CD4-positive, alpha-beta T cell treated with Interferon alpha-2 for 1 hour (primary cell): ENCODE data around the gene P2RY11.
A peak's percentile ranks its signal among the peaks of the same experiment; 100 is the strongest.

Source experiments
- DNase-seq, 2 donors: peaks; one replicate each; pipeline ENCODE4 v3.0.0-alpha.2; 2020 to 2022

The P2RY11 gene

DNA sequence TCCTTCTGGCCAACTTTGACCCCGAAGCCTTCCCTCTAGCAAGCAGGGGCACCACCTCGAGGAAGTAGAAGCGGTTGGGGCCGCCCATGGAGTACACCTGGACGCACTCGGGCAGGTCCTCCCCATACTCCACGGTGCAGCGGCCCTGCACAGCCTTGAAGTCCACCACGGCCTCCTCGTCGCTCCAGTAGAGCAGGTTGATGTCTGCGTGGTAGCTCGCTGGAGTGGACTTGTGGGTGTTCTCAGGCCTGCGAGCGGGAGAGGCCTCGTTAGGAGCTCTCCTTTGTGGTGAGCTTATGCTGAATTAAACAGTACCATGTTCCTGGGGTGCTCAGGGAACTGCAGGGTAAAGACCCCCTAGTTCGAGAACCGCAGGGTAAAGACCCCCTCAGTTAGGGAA lies 30.5 kb downstream of the P2RY11 start:
- DNase-seq: no peak

DNA sequence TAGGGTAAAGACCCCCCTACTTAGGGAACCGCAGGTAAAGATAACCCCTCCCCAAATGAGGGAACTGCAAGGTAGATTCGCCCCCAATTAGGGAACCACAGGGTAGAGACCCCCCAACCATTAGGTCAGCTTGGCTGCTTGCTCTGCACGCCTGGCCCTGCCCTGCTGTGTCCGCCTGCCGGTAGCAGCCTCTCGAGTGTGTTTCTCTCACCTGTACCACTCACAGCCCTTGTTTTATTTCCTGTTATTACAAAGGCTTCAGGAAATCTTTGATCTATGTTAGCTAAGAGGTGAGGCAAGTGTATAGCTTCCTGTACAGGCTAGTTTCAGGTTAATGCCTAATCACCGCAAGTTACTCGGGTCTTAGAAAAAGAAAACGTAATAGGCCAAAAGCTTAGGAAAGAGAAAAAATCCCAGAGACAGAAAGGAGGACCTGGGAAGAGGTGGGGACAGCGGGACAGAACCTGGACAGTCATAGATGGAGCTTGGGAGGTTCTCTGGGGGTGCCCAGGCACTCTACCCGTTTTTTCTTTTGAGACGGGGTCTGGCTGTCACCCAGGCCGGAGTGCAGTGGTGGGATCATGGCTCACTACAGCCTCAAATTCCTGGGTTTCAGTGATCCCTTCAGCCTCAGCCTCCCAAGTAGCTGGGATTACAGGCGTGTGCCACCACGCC lies 31.3 kb downstream of the P2RY11 start:
- peak; percentile 64 to 87 for DNase-seq

DNA sequence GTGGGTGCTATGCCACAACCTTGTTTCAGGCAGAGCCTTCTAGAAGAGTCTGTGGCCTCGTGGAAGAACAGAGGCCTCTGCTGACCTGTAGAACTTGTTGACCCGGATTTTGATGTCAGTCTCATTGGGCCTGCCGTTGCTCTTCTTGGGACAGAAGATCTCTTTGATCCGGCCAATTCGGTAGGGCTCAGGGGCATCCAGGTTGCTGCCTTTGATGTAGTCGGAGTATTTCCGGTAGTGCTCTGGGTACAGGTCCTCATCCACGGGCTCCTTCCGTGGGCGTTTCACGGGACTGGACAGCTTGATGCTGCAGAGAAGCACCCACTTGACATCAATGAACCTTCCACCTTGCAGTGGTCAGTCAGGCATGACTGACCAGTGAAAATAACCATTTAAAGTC lies 32.2 kb downstream of the P2RY11 start:
- DNase-seq: peak in 1 of 2 donors; percentile 46

DNA sequence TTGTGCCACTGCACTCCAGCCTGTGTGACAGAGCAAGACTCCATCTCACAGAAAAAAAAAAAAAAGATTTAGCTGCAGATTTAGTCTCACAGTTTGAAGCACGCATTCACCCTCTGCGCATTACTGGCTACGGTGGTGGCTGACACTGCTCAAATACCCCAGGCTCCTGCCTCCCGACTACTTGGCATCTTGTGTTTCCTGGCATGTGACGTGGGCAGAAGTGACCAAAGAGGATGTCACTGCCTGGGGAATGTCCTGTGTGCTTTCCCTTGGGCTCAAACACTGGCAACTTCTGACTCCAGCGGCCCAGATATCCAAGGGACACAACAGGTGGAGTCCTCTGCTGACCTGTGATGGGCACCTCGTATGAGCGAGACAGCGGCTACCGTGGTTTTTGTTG lies 32.9 kb downstream of the P2RY11 start:
- DNase-seq: peak in 1 of 2 donors; percentile 29

DNA sequence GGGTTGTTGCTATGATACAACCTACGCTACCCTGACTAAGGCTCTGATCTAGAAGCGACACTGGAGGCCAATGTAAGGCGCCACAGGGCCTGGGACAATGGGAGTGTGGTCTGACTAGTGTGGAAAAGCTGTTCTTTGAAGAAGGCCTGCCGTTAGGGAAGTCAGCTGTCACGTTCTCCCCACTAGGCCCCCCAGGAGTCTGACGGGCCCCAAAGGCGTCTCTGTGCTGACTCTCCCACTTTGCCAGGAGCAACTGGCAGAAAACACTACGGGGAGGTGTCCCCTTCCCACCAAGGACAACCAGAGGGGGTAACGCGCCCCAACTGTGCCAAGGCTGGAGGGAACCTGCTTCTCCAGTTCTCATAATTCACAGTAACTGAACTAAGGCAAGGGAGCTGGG lies 33.5 kb downstream of the P2RY11 start:
- DNase-seq: peak in 1 of 2 donors; percentile 14

DNA sequence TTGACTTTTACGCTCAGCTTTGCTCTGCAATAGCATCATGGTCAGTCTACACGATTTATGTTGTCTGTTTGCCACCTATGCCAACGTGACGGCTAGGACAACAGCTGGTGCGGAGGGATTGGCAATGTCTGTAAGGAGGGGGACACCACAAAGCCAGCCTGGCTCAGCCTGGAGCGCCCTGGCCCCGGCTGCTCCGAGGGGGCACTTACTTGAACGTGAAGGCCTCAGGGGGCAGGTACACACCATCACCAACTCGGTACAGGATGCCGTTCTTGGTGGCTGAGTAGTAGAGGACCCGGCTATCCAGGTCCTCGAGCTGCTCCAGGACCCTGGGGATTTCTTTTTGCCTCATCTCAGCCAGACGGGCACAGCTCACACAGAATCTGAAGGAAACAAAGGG lies 34.6 kb downstream of the P2RY11 start:
- no peak for DNase-seq

DNA sequence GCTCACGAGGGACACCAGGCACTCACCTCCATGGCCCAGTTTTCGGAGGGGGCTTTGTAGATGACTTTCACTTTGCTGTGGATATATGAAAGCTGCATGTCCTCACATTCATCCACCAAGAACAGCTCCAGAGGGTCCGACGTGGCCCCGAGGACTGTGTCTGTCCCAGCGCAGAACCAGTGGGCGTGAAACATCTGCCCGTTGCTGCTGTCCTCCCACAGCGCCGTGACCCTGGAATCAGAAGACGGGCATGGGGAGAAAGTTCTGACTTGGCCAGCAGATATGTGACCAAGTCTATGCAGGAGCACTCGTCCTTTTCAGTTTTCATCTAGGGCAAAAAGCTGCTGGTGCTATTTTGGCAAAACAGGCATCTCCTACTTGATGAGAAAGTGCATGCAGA lies 37.9 kb downstream of the P2RY11 start:
- no peak for DNase-seq

DNA sequence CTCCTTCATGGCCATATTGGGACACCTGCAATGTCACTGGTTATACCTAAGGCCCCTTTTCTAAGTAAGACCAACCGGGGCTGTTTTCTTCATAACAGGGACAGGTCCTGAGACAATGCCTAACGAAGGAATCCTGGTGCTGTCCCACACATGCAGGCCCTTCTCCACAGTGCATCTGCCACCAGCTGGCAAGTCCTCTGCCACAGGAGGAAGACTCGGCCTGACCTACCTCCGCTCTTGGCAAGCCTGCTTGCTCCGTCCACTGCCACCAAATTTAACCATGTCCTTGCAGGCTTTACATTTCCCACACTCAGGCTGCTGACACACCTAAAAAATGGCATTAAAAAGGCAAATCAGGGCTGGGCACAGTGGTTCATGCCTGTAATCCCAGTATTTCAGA lies 40.0 kb downstream of the P2RY11 start:
- no peak for DNase-seq

DNA sequence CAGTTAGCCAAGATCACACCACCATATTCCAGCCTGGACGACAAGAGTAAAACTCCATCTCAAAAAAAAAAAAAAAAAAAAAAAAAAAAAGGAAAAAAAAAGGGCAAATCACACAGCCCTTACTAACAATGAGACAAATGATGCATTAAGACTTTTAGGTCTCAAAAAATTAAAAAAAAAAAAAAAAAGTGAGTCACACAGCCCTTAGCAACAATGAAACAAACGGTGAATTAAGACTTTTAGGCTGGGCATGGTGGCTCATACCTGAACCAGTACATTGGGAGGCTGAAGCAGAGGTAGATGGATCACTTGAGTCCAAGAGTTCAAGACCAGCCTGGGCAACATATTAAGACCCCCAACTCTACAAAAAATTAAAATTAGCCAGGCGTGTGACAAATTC lies 40.6 kb downstream of the P2RY11 start:
- no peak for DNase-seq

DNA sequence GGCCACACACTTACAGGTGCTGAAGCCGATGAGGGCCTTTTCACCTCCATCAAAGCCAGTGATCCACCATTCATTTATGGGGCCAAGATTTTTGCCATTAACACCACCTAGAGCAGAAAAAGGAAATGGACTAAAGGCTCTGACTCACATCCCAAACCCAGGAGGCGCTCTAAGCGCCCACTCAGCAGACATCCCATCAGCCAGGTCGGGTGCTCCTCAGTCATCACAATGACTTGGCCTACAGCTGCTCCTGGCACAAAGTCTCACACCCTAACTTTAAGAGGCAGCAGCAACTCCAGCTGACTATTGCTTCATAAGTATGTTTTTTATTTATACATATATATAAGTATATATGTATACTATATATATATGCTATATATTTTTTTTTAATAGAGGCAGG lies 44.3 kb downstream of the P2RY11 start:
- no peak for DNase-seq

DNA sequence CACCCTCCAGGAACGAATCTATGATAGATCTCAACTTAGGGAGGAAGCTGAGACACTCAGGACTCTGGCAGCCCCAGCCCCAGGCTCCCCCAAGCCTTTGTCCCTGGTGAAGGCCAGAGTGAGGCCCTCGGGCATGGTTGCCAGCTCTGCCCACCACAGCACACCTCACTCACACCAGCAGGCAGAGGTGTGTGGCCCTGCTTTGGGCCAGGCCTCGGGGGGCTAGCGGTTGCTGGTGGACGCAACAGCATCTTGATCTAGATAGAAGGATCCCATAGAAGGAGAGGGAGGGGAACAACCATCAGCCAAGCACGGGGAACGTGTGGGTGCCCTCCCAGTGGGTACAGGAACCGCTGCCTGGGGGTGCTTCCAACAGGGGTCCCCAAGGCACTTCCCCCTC lies 46.6 kb downstream of the P2RY11 start:
- no peak for DNase-seq

DNA sequence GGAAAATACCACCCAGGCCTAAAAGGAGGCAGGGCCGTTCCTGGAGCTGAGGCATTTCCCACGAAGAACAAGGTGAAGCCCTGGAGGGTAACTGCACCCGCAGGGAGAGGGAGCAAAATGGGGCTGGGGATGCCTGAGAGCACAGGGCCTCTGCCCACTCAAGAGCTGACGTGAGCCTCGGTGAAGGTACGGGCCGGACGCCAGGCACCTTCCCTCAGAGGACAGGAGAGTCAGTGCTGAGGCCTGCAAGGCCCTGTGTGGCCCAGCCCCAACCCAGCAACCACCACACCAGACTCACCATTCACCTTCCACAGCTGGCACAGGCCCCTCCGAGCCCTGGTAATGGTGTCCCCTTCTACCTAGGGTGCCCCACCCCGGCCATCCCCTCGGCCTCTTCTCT lies 47.0 kb downstream of the P2RY11 start:
- no peak for DNase-seq

DNA sequence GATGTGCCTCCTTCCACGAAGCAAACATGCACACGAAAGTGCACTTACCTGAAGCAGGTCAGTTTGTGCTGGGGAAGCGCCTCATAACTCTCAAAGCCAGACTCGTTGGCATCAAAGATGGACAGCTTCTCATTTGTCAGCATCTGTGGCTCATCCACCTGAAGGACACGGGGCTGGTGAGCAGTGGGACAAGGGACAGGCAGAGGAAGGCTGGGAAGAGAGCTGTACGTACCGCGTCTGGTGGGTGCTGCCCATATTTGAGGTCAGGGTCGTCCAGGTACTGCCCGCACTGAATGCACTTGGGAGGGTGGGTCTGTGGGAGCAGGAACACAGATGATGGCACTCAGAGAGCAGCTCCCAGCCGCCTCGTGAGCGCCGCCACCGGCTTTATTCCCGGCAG lies 48.1 kb downstream of the P2RY11 start:
- DNase-seq: no peak

DNA sequence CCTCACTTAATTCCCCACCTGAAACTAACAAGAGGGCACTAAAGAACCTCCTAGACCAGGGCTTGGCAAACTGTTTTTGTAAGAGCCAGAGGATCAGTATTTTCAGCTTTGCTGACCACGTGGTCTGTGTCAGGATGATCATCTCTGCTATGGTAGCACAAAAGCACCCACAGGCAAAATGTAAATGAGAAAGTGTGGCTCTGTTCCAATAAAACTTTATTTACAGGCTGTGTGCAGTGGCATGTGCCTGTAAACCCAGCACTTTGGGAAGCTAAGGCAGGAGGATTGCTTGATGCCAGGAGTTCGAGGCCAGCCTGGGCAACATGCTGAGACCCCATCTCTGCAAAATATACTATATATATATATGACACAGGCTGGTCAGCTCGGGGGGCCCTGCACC lies 52.0 kb downstream of the P2RY11 start:
- no peak for DNase-seq
